ENCODE measurements around the gene RIMKLA. TPM values are rescaled to one million over a fixed set of nuclear protein-coding genes. Genes with fewer than 3 reads are reported as not detected.

The RIMKLA gene
- total and polyA plus RNA-seq, 2 of the 13 experiments (the other 11 are each of a cell fraction or from before 2014, with no cell fraction given): 2.5 to 3.8 TPM

GRCh38 chr1:42365118-42365517 lies 15.5 kb upstream of the RIMKLA start:
- Histone ChIP-seq H3K4me3 (replicated peaks in 1 of 3; ENCODE audit: insufficient read depth in 1 of 3, low read depth in 2 of 3, low read length in 3 of 3) (no peak overlapping the region), H4K20me1 (ENCODE audit: insufficient read depth, low read length) (no peaks in the 10 kb centered on the region), H3K4me2 (ENCODE audit: low read depth, low read length) (no peak overlapping the region), H2AFZ (ENCODE audit: low read length) (no peak overlapping the region), H3K9ac (ENCODE audit: insufficient read depth, low read depth, low read length) (no peak overlapping the region), H3K27ac (ENCODE audit: extremely low read length, insufficient read depth, low read length) (no peak overlapping the region), H3K79me2 (ENCODE audit: insufficient read depth, low read length) (no peaks in the 10 kb centered on the region), H3K4me1 (ENCODE audit: insufficient read depth, low read length) (0 out of 2 replicates have a peak, but pooled peaks cover 6% of the 10 kb centered on the region), H3K27me3 (ENCODE audit: control insufficient read depth in 1 of 2, insufficient read depth in 2 of 2, low read length in 2 of 2) (no peaks in the 10 kb centered on the region), H3K36me3 (replicated peaks in 1 of 2; ENCODE audit: control insufficient read depth in 1 of 2, insufficient read depth in 2 of 2, low read length in 2 of 2) (no peaks in the 10 kb centered on the region), H3K9me3 (ENCODE audit: low read length) (no peaks in the 10 kb centered on the region)
- POLR2A ChIA-PET: no interaction called here
- DNase-seq (ENCODE audit: low spot score): no peak
- CTCF ChIA-PET (ENCODE audit: low intra/inter-chr PET ratio, low total read pairs): no interaction called here
- in situ Hi-C loops (cut with HindIII; ENCODE audit: extremely low pct_ligation_motif_present, low pct_unique_long_range_greater_than_20kb): no loop called here
- ATAC-seq: no peak
- TF ChIP-seq ZNF570 (CRISPR knock-in tag; IDR thresholded peaks at IDR 0.05; ENCODE audit: borderline replicate concordance) (no peak), ZNF841 (CRISPR knock-in tag; IDR thresholded peaks at IDR 0.05; ENCODE audit: borderline replicate concordance) (no peak)
- intact Hi-C loops (cut with micrococcal nuclease; ENCODE audit: unreplicated experiment): no loop called here
- no peak for FAIRE-seq
- 50% methylated on average over 2 of the region's 2 CpGs for WGBS (ENCODE audit: low lambda C conversion rate)
- BruUV-seq (replicated peaks): no TSS peak

GRCh38 chr1:42368096-42368795 lies 12.3 kb upstream of the RIMKLA start:
- intact Hi-C loops (cut with micrococcal nuclease; ENCODE audit: unreplicated experiment) (no loop called here), in situ Hi-C loops (cut with HindIII; ENCODE audit: extremely low pct_ligation_motif_present, low pct_unique_long_range_greater_than_20kb) (no loop called here)
- no TSS peak for BruUV-seq (replicated peaks)
- no peaks in the 10 kb centered on the region for H3K9me3 ChIP-seq (ENCODE audit: low read length)
- no peak overlapping the region for H3K4me2 ChIP-seq (ENCODE audit: low read depth, low read length)
- H3K36me3 ChIP-seq (replicated peaks in 1 of 2; ENCODE audit: control insufficient read depth in 1 of 2, insufficient read depth in 2 of 2, low read length in 2 of 2): no peaks in the 10 kb centered on the region
- 34% methylated on average over 7 of the region's 7 CpGs for WGBS (ENCODE audit: low lambda C conversion rate)
- no peak for FAIRE-seq
- no peak for DNase-seq (ENCODE audit: low spot score)
- no peak overlapping the region for H3K4me3 ChIP-seq (replicated peaks in 1 of 3; ENCODE audit: insufficient read depth in 1 of 3, low read depth in 2 of 3, low read length in 3 of 3)
- H3K4me1 ChIP-seq (ENCODE audit: insufficient read depth, low read length): 0 out of 2 replicates have a peak, but pooled peaks cover 6% of the 10 kb centered on the region
- no peaks in the 10 kb centered on the region for H4K20me1 ChIP-seq (ENCODE audit: insufficient read depth, low read length)
- POLR2A ChIA-PET: no interaction called here
- CTCF ChIA-PET (ENCODE audit: low intra/inter-chr PET ratio, low total read pairs): no interaction called here
- no peak overlapping the region for H3K9ac ChIP-seq (ENCODE audit: insufficient read depth, low read depth, low read length)
- H3K79me2 ChIP-seq (ENCODE audit: insufficient read depth, low read length): no peaks in the 10 kb centered on the region
- ATAC-seq: peak; percentile 41; the same call in 1 of the 3 replicates
- no peaks in the 10 kb centered on the region for H3K27me3 ChIP-seq (ENCODE audit: control insufficient read depth in 1 of 2, insufficient read depth in 2 of 2, low read length in 2 of 2)
- H3K27ac ChIP-seq (ENCODE audit: extremely low read length, insufficient read depth, low read length): no peak overlapping the region
- no peak overlapping the region for H2AFZ ChIP-seq (ENCODE audit: low read length)
- TF ChIP-seq ATF2 (CRISPR knock-in tag; IDR thresholded peaks at IDR 0.05) (no peak), ZNF430 (CRISPR knock-in tag; IDR thresholded peaks at IDR 0.05) (no peak), GLI4 (CRISPR knock-in tag; IDR thresholded peaks at IDR 0.05; ENCODE audit: borderline replicate concordance) (no peak), SRSF1 (optimal IDR thresholded peaks at IDR 0.05; ENCODE audit: low read depth, low read length) (no peak), DNMT1 (CRISPR knock-in tag; IDR thresholded peaks at IDR 0.05) (no peak), ZZZ3 (CRISPR knock-in tag; IDR thresholded peaks at IDR 0.05; ENCODE audit: borderline replicate concordance) (no peak), NONO (IDR thresholded peaks at IDR 0.05) (no peak), NONO (CRISPR knock-in tag; conservative IDR thresholded peaks at IDR 0.05) (no peak), ZNF414 (CRISPR knock-in tag; IDR thresholded peaks at IDR 0.05) (no peak), ZFP82 (CRISPR knock-in tag; IDR thresholded peaks at IDR 0.05; ENCODE audit: borderline replicate concordance) (no peak), ZNF333 (CRISPR knock-in tag; IDR thresholded peaks at IDR 0.05; ENCODE audit: borderline replicate concordance) (no peak), MAZ (IDR thresholded peaks at IDR 0.05; ENCODE audit: borderline replicate concordance, low read depth, low read length) (no peak), MAZ (CRISPR knock-in tag; IDR thresholded peaks at IDR 0.05; ENCODE audit: low read depth) (no peak), MXD4 (CRISPR knock-in tag; IDR thresholded peaks at IDR 0.05) (no peak), FLYWCH1 (CRISPR knock-in tag; IDR thresholded peaks at IDR 0.05) (no peak)

Data from HepG2 (cell line).